NCI-H1105 treated with DMSO at 0.1 percent for 48 hours (cell line): ENCODE results near the gene JMY.

Source experiments
- DNase-seq: peaks from one replicate; lab custom pipeline; 2025; lab: John Stamatoyannopoulos, UW

The JMY gene

DNA sequence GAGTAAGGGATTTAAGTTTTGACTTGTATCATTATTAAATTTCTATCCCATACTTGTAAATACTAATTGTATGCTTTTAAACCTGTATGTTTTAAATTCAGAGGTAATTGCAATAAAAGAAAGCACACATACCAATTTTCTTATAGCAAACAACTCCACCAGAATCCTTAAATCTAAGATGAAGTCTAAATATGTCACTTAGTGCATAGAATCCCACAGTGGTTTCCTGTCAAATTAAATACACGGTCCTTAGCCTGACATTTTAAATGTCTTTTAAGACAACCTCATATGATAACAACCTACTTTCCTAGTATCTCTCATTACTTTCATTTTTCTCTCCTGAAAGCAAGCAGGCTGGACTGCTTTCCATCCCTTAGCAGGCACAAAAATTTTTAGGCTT is 52.0 kb downstream of the JMY start:
- no peak for DNase-seq

DNA sequence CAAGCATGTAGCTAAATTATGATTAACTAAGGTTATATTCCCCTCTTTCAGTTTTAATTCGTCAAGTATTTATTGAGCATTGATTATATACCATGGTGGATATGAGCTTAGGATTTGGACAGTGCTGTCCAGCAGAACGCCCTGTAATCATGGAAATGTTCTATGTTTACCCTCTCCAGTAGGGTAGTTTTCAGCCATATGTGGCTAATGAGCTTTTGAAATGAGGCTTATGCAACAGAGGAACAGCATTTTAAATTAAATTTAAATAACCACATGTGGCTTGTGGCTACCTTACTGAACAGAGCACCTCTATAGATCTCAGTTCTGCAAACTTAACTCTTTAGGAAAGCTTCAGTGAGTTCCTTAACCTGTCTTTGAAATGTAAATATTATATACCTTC is 59.1 kb downstream of the JMY start:
- DNase-seq = no peak

DNA sequence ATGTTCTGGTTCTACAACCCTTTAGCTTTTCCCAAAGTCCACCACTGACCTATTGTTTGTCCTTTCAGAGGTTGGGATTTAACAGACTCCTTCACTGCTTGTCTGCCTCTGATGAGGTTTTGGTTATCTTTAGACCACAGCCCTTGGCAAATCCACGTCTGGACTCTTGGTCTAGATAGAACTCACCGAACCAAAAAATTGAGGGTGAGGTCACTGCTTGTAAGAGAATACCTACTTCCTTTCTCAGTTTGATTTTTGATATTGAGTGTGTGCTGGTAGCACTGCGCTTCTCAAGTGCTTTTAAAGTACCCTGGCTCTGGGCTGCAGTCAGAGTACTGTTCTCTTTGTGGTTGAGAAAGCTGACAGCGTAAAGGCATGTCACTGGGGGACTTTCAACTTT is 61.7 kb downstream of the JMY start:
- no peak for DNase-seq

DNA sequence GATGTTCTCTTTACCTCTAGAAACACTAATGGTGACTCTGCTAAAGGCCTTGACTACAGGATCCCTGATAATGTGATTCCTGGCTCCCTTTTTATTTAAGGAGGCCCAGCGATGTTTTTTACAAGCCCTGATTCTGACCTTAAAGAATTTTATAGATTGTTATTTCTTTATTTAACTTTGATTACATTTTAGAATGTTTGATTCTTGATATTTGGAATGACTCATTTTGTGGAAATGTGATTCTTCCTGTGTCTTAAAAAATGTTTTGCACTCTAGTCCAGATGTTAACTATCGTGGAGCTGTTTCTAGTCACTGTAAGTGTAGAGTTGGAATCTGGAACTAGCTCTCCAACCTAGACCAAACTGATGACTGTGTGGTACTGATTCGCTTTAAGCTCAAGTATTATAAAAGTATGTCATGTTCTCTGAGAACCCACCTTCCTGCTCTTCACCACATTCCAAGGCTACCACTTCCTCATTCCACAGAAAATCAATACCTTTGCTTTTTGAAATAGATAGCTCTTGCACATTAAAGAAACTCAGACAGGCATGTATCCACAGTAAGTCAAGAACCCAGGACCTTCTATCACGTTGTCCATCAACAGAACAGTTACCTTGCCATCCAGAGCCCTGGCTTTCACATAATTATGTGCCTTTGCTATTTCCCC is 65.2 kb downstream of the JMY start:
- DNase-seq = no peak

DNA sequence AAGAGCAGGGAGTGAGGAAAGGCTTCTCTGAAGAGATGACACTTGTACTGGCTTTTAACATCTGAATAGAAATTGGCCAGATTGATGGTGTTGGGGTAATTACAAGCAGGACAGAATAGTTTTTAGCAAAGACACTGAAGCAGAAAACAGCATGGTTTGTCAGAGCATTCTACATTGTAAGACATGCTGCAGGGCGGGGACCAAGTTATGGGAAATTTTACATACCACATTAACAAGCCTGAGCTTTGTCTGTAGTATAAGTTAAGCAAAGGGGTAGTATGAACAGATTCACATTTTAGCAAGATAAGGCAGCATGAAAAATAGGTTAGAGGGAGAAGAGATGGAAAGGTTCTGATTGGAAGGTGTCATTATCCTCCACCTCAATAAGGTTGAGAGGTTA is 66.5 kb downstream of the JMY start:
- no peak for DNase-seq

DNA sequence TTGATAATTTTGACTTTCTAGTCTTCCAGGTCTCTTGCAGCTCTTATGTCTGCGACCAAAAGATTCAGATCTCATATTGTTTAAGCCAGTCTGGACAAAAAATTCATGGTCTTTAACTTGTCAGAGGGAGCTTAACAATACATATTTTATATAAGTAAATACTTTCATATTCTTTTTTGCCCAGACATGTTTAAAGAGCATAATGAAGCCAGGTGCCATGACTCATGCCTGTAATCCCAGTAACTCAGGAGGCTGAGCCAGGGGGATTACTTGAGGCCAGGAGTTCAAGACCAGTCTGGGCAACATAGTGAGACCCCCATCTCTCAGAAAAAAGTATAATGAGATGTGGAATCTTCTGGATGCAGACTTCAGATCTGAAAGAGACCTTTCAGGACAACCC is 69.8 kb downstream of the JMY start:
- no peak for DNase-seq

DNA sequence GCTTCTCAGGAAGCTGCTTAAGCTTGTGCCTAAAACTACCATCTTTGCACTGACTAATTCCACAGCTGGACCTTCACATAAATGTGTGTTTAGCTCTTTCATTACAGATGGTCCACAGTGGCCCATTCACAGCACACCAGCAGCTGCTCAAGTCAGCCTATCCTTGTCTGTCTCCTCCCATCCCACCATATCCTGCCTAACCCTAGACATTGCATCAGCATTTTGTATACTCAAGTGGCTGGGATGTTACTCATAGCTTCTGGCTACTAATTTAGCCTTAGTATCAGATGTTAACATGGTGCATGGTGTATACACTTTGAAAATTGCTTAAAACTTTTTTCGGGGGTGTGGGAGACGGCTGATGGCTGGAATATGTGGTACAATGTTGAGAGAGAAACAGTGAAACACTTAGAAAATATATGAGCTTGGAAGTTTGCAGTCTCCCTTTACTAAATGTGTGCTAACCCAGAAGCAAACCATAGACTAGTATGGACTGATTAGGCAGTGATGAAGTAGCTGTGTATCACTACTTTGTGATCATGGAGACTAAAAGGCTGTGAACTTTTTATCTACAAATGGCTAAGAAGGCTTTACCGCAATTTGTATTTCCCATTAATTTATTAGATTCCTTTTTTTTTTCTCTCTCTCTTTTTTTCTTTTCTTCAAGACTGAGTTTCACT is 83.1 kb downstream of the JMY start:
- no peak for DNase-seq

DNA sequence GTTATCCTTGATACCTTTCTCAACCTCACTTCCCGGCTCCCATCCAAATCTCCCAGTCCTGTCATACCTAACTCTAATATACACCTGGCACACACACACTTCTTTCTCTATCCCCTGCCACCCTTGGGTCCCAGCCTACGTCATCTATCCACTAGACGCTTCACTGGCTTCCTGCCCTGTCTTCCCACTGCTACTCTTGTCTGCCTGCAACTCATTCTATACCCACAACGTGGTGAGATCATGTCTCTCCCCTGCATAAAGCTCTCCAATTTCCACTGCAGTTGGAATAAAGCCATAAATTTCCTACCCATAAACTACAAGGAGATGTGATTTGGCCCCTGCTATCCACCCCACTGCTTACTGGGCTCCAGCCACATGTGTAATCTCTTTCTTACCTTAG is 93.5 kb downstream of the JMY start:
- no peak for DNase-seq

DNA sequence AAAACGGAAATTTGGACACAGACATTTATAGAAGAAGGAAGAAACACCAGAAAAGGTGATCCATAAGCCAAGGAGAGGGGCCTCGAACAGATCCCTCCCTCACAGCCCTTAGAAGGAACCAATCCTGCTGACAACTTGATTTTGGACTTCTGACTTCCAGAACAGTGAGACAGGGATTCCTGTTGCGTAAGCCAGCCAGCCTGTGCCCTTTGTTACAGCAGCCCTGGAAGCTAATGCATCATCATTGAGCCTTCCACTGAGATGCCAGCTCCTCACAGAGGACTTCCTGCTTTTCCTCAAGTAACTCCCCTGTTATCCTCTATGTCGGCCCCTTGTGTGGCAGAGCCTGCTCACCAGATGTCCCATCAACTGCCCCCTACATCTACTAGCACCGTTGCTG is 94.1 kb downstream of the JMY start:
- DNase-seq = no peak

DNA sequence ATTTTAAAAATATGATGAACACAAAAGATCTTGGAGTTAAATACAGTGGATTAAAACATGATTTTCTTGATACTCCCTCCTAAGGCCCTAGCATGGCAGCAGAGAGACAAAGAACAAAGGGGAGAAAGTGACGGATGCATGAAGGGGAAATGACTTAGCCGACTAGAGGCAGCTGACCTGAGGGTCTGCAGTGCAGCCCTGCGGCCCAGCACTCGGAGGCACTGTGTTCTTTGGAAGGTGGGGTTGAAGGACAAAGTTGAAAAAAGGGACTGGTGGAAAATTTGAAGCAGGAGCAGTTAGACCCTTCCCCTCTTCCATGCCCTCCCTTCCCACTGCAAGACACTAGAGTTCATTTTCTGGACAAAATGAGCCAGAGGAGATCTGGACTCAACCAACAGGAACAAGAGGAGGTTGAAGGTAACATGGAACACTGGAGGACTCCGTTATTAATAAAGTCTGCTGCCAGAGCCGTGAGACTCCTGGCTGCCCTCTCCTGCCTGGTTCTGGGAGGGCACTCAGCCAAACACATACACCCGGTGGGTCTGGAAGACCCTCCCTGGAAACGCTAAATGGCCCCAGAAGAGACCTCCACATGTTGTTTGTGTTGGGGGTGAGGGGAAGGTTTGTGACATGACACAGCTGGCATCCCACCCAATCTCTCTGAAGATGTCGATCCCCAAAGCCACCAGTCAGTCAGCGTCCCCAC is 98.1 kb downstream of the JMY start:
- DNase-seq = no peak

DNA sequence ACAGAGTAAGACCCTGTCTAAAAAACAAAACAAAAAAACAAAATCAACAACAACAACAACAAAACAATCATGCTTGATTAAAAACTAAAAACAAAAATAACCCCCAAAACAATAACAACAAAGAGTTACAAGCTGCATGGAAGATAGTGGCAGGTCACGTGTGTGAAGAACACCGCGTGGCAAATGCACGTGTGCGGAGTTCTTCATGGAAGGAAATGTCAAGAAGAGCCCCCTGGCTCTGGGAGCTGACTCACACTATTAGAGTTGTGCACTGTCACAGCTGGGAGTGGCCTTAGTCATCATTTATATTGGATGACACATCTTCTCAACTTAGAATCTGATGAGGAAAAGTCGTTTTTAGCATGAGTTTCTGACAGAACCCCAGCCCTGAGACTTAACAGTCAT is 110.5 kb downstream of the JMY start:
- DNase-seq = no peak

DNA sequence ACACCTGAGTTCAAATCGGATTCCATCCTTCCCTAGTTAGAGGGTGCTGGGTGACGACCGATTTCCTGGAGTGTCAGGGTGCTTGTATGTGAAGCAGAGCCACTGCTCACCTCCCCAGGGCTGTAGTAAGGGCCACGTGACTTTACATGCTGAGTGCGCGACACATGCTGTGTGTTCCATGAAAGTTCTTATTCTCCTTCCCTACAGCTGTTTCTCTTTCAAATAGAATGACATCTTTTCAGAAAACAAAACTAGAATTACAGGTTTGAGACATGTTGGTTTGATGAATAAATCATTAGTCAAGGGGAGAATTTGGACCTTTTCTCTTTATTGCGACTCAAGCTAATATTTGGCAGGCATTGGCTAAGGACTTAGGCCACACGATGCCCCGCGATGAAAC is 113.1 kb downstream of the JMY start:
- no peak for DNase-seq

DNA sequence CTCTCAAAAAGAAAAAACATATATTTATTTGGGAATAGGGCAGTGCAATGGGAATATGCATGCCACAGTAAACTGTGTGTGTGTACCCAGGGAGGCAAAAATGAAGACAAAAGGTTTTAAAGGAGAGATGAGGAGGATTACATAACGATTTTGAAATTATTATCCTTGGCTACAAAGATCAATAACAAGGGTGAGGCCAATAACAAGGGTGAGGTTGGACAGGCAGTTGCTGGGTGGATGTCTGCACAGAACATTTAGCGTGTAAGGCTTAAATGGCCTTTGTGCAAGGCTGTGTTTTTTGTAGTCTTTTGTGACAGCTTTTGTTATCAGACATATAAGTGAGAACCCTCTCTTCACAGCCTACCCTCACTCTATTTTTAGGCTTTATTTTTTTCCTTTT is 114.0 kb downstream of the JMY start:
- DNase-seq = no peak

DNA sequence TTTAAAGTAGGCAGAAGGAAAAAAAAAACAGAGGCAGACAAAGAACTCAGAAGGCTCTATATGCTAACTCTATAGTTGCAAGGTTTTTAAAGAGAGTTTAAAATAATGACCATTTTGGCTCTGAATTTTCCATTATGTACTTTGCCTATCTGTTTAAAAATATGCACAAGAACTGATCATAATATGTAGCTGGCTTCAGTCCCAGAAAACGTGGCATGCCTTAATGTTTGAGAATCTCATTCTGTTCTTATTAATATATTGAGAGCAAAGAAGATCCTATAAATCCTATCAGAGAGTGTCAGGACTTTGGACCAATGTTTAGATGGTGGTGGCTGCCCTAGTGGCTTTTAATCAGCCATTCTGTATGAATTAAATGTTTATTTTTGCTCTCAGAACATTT is 121.5 kb downstream of the JMY start:
- no peak for DNase-seq
